ENCODE results near the gene PCDHGA12. TPM values are rescaled to one million over a fixed set of nuclear protein-coding genes. Genes with fewer than 3 reads are reported as not detected.
"Not testable (repeated sequence)": the region's sequence is repeated elsewhere in the genome, so short reads cannot be mapped to it uniquely, and the experiment has no call there.

The PCDHGA12 gene
- total RNA-seq: 10.6 TPM

- H3K9me3 ChIP-seq: peaks cover 83% of the 10 kb centered on the region
- H3K4me1 ChIP-seq: no peaks in the 10 kb centered on the region
- H3K27ac ChIP-seq: no peak within 1 kb of the TSS
- H3K4me3 ChIP-seq: peak within 1 kb of the TSS; percentile 20 to 24
- TF ChIP-seq POLR2A (IDR thresholded peaks at IDR 0.05) (no peak), CTCF (IDR thresholded peaks at IDR 0.05) (peak in 2 of 3 experiments; percentile 6 to 20), POLR2AphosphoS5 (IDR thresholded peaks at IDR 0.05; ENCODE audit: insufficient read depth in 1 of 2, low read depth in 1 of 2) (no peak)
- DNase-seq (ENCODE audit: extremely low spot score in 2 of 2): no peak
- intact Hi-C loops (cut with DNase I): no loop called here
- H3K27me3 ChIP-seq: no peaks in the 10 kb centered on the region
- peaks cover 0 to 22% of the 10 kb centered on the region in 2 donors for H3K36me3 ChIP-seq
Measured at GRCh38 chr5:141430332-141431113, at the start of gene PCDHGA12. Gene PCDHGA12, plus strand, starts transcription at chr5:141430507. Its CDS starts 253 bp downstream, at chr5:141430760.

DNA sequence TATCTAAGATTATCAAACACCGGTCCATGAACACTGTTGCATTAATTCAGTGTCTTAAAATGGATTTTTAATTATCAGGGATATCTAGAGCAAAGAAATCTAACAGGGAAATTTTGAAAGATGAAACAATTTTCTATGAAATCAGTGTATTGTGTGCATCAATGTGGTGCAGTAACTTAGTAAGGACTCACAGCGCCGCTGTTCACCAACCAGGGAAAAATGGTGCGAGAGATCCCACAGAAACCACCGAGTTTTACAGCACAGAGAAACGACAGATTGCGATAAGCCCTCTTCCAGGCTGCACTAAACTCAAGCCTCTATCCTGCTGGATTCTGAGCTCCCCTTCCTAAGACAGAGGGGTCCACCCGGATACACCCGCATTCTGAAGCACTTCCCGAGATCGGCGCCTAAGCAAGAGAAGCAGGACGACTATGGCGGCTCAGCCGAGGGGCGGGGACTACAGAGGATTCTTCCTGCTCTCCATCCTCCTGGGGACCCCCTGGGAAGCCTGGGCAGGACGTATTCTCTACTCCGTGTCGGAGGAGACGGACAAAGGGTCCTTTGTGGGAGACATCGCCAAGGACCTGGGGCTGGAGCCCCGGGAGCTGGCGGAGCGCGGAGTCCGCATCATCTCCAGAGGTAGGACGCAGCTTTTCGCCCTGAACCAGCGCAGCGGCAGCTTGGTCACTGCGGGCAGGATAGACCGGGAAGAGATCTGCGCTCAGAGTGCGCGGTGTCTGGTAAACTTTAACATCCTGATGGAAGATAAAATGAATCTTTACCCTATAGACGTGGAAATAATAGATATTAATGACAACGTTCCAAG lies 47.6 kb upstream of the PCDHGA12 start, which contains the start of gene PCDHGA7:
Gene PCDHGA7, plus strand, starts transcription at position 274 of the 826 bp plus-strand sequence. Its CDS starts 158 bp downstream, at position 432.
- intact Hi-C loops (cut with DNase I): no loop called here

DNA sequence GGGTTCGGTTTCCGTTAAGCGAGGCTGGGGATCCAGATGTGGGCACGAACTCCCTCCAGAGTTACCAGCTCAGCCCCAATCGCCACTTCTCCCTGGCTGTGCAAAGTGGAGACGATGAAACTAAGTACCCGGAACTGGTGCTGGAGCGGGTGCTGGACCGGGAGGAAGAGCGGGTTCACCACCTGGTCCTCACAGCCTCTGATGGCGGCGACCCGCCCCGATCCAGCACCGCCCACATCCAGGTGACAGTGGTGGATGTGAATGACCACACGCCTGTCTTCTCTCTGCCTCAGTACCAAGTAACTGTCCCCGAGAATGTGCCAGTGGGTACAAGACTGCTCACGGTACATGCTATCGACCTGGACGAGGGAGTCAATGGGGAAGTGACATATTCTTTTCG lies 47.0 kb upstream of the PCDHGA12 start:
- no peaks in the 10 kb centered on the region for H3K27me3 ChIP-seq
- H3K4me3 ChIP-seq: no peak overlapping the region
- intact Hi-C loops (cut with DNase I): no loop called here
- TF ChIP-seq CTCF (IDR thresholded peaks at IDR 0.05) (no peak), POLR2AphosphoS5 (IDR thresholded peaks at IDR 0.05; ENCODE audit: insufficient read depth in 1 of 2, low read depth in 1 of 2) (no peak), POLR2A (IDR thresholded peaks at IDR 0.05) (no peak)
- H3K36me3 ChIP-seq: peaks cover 0 to 6% of the 10 kb centered on the region in 2 donors
- peaks cover 60% of the 10 kb centered on the region for H3K9me3 ChIP-seq
- no peak for DNase-seq (ENCODE audit: extremely low spot score in 2 of 2)
- H3K27ac ChIP-seq: no peak overlapping the region
- no peaks in the 10 kb centered on the region for H3K4me1 ChIP-seq

More for the DNA sequence above, 47.6 kb upstream of the PCDHGA12 start, which contains the start of gene PCDHGA7:
- no peak within 1 kb of the TSS for H3K27ac ChIP-seq
- DNase-seq (ENCODE audit: extremely low spot score in 2 of 2): no peak
- peaks cover 64% of the 10 kb centered on the region for H3K9me3 ChIP-seq
- no peaks in the 10 kb centered on the region for H3K27me3 ChIP-seq
- H3K4me1 ChIP-seq: no peaks in the 10 kb centered on the region
- peaks cover 0 to 6% of the 10 kb centered on the region in 2 donors for H3K36me3 ChIP-seq
- H3K4me3 ChIP-seq: peak within 1 kb of the TSS in 1 of 2 donors; percentile 19
- TF ChIP-seq POLR2A (IDR thresholded peaks at IDR 0.05): no peak
- no peak for TF ChIP-seq CTCF (IDR thresholded peaks at IDR 0.05)
- TF ChIP-seq POLR2AphosphoS5 (IDR thresholded peaks at IDR 0.05; ENCODE audit: insufficient read depth in 1 of 2, low read depth in 1 of 2): no peak

DNA sequence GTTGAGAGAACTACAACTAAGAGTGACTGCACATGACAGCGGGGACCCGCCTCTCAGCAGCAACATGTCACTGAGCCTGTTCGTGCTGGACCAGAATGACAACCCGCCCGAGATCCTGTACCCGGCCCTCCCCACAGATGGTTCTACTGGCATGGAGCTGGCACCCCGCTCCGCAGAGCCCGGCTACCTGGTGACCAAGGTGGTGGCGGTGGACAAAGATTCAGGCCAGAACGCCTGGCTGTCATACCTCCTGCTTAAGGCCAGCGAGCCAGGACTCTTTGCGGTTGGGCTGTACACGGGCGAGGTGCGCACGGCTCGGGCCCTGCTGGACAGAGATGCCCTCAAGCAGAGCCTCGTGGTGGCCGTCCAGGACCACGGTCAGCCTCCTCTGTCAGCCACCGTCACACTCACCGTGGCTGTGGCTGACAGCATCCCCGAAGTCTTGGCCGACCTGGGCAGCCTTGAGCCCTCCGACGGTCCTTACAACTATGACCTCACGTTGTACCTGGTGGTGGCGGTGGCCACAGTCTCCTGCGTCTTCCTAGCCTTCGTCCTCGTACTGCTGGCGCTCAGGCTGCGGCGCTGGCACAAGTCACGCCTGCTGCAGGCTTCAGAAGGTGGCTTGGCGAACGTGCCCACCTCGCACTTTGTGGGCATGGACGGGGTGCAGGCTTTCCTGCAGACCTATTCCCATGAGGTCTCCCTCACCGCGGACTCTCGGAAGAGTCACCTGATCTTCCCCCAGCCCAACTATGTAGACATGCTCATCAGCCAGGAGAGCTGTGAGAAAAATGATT lies 45.6 kb upstream of the PCDHGA12 start:
- H3K9me3 ChIP-seq: peaks cover 61% of the 10 kb centered on the region
- TF ChIP-seq POLR2A (IDR thresholded peaks at IDR 0.05): no peak
- no peak for TF ChIP-seq POLR2AphosphoS5 (IDR thresholded peaks at IDR 0.05; ENCODE audit: insufficient read depth in 1 of 2, low read depth in 1 of 2)
- TF ChIP-seq CTCF (IDR thresholded peaks at IDR 0.05): no peak
- intact Hi-C loops (cut with DNase I): no loop called here

GRCh38 chr5:141387557-141388311 lies 42.6 kb upstream of the PCDHGA12 start, which contains the start of gene PCDHGB4:
Gene PCDHGB4, plus strand, starts transcription at chr5:141387698. Its CDS starts 187 bp downstream, at chr5:141387885.
- H3K4me1 ChIP-seq; H3K36me3 ChIP-seq; H3K27me3 ChIP-seq; intact Hi-C loops (cut with DNase I); H3K4me3 ChIP-seq; H3K27ac ChIP-seq; DNase-seq (ENCODE audit: extremely low spot score in 2 of 2): not testable (repeated sequence)
- peaks cover 69% of the 10 kb centered on the region for H3K9me3 ChIP-seq

More for the DNA sequence above, 45.6 kb upstream of the PCDHGA12 start:
- Histone ChIP-seq H3K27me3 (no peaks in the 10 kb centered on the region), H3K27ac (no peak overlapping the region), H3K4me1 (no peaks in the 10 kb centered on the region), H3K4me3 (peak overlapping the region in 1 of 2 donors; percentile 10), H3K36me3 (peaks cover 0 to 6% of the 10 kb centered on the region in 2 donors)
- DNase-seq (ENCODE audit: extremely low spot score in 2 of 2): no peak
